Muscle of arm (tissue), 14 donors: ENCODE data around the gene OR52J3. TPM values are rescaled to one million over a fixed set of nuclear protein-coding genes. Genes with fewer than 3 reads are reported as not detected.
"Not testable (repeated sequence)": the region's sequence is repeated elsewhere in the genome, so short reads cannot be mapped to it uniquely, and the experiment has no call there.

Source experiments
- DNase-seq: peaks from one replicate; pipeline ENCODE4 v3.0.0-alpha.2; 2013
- long read RNA-seq, 11 donors: transcript quantifications; one replicate each; lab custom pipeline, GENCODE V29; 2026
- polyA plus RNA-seq, 12 donors: library from polyadenylated mRNA; unstranded; fragments of 120-200 nt; gene quantifications; one replicate each; pipeline ENCODE4 v1.2.1, GENCODE V29; 2013; ENCODE audit not compliant: insufficient read length in 12 of 12

OR52J3 gene
- polyA plus RNA-seq: not detected
- long read RNA-seq, donor 1: 0 reads
- long read RNA-seq, donor 2: 0 reads
- long read RNA-seq, donor 3: 0 reads
- long read RNA-seq, donor 4: 0 reads
- long read RNA-seq, donor 5: 0 reads
- long read RNA-seq, donor 6: 0 reads
- long read RNA-seq, donor 7: 0 reads
- long read RNA-seq, donor 8: 0 reads
- long read RNA-seq, donor 9: 0 reads
- long read RNA-seq, donor 10: 0 reads
- long read RNA-seq, donor 11: 0 reads

- no peak for DNase-seq
Measured at GRCh38 chr11:5046226-5046625, at the start of gene OR52J3. OR52J3 (plus strand) TSS chr11:5046526; CDS start chr11:5046526, 0 bp downstream.

- peak; percentile 20 for DNase-seq
Measured at GRCh38 chr11:5004424-5005274, 41.7 kb upstream of the OR52J3 start.

- no peak for DNase-seq
Measured at GRCh38 chr11:5007561-5007960, 38.8 kb upstream of the OR52J3 start.

DNA sequence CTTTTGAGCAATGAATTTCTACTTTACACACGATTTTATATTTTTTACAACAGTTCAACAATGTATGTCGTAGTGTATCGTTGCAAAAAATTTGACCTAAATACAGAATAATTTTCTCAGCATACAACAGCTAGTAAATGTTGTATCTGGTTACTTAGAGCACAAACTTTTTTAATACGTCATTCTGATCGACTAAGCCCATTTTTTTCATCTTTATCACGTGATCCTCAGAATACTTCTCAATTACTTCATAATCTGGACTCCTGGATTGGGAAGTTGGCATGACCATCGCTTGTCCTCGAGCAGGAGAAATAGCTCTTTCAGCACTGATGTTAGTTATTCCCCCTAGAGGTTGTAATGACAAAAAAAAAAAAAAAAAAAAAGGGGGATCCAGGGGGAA is 35.1 kb upstream of the OR52J3 start:
- DNase-seq: no peak

DNA sequence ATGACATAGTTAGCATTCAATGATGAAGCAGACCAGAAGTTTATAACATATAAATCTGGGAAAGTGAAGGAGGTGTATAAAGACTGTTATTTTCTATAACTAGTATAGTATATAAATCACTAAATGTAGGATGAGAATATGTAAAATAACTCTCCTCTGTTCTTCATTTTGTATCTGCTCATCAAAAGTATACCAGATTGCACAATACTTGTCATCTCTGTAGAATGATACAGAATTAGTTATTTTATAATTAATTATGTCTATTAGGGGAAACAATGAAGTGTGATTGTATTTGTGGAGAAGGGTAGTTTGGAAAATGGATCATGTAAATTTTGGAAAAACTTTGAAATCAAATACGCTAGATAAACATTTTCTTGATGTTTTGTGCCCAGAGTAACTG is 33.3 kb upstream of the OR52J3 start:
- no peak for DNase-seq

- DNase-seq: no peak
Measured at GRCh38 chr11:5021996-5022395, 24.3 kb upstream of the OR52J3 start.

- no peak for DNase-seq
Measured at GRCh38 chr11:5036669-5037068, 9.7 kb upstream of the OR52J3 start.

- DNase-seq: no peak
Measured at GRCh38 chr11:5037926-5038325, 8.4 kb upstream of the OR52J3 start.

DNA sequence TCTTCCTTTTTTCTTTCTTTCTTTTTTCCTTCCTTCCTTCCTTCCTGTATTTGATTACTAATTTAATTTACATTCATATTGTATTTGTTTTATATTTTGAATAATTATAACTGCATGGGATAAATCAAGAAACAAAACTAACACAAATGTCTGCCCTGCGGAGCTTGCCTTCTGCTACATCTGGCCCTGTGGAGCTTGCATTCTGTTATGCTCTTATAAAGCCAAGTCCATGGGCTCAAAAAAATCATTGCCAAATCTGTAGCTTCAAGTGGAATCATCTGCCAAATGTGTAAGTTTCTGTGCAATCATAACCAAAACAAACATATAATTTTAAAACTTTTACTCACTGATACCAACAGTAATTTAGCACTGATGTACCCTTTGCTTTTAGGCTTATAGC is 8.0 kb upstream of the OR52J3 start:
- DNase-seq: no peak

DNA sequence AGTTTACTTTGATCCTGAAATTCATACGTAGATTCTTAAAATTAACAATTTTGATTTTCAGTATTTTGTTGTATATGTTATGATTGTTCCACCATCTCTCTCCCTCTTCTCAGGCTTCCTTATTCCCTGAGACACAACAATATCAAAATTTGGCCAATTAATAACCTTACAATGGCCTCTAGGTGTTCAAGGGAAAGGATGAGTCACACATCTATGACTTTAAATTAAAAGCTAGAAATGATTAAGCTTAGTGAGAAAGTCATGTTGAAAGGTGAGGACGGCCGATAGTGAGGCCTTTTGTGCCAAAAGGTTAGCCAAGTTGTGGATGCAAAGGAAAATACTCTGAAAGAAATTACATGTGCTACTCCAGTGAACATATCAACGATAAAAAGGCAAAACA is 5.5 kb upstream of the OR52J3 start:
- DNase-seq: no peak

- DNase-seq: no peak
Measured at GRCh38 chr11:5042091-5042490, 4.2 kb upstream of the OR52J3 start.

DNA sequence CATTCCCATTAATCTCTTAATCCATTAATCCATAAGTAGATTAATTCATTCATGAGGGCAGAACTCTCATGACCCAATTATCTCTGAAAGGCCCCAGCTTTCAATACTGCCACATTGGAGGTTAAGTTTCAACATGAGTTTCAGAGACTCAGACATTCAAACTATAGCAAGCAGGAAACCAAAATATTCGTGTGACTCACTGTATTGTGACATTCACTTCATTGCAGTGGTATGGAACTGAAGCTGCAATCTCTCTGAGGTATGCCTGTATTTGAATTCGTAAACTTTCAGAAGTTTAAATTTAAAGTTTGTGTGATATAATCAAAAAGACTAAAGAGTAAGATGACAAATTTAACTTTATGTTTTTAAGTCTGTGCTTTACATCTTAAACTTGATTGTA is 2.9 kb upstream of the OR52J3 start:
- DNase-seq: no peak

DNA sequence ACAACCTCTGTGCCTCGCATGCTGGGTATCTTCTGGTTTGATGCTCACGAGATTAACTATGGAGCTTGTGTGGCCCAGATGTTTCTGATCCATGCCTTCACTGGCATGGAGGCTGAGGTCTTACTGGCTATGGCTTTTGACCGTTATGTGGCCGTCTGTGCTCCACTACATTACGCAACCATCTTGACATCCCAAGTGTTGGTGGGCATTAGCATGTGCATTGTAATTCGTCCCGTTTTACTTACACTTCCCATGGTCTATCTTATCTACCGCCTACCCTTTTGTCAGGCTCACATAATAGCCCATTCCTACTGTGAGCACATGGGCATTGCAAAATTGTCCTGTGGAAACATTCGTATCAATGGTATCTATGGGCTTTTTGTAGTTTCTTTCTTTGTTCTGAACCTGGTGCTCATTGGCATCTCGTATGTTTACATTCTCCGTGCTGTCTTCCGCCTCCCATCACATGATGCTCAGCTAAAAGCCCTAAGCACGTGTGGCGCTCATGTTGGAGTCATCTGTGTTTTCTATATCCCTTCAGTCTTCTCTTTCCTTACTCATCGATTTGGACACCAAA is 516 bp downstream of the OR52J3 start:
- DNase-seq: no peak

DNA sequence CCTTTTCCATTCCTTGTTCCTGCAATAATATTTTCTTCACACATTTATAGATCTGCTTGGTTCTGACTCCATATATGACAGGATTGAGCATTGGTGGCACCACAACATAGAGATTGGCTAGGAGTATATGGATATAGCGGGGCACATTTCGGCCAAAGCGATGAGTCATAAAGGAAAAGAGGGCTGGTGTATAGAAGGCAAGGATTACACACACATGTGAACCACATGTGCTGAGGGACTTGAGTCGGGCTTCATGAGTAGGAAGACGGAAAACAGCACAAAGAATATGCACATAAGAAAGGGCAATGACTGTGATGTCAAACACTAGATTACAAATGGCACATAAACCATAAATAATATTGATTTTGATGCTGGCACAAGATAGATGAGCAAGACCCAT is 12.4 kb downstream of the OR52J3 start:
- not testable (repeated sequence) for DNase-seq

- DNase-seq: no peak
Measured at GRCh38 chr11:5059391-5059790, 13.1 kb downstream of the OR52J3 start, which contains the start of gene OR52E2. OR52E2 (minus strand) TSS chr11:5059627; CDS start chr11:5059627, 0 bp downstream.

DNA sequence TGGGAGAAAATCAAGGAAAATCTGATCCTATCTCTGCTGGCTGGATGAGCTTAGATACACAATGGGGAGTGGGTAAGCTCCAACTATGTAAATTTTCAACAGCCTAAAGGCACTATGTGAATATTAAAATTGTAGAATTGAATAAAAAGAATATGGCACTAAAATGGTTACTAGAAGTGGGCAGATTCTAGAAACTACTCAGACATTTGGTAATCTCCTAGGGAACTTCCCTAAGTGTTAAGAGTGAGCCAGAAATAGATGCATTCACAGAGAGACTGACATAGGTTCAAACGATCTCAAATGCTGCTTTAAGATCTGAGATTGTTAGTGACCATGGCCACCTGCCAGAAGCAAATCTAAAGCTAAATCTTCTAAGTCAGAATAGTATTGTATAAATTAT is 18.7 kb downstream of the OR52J3 start:
- DNase-seq: no peak

DNA sequence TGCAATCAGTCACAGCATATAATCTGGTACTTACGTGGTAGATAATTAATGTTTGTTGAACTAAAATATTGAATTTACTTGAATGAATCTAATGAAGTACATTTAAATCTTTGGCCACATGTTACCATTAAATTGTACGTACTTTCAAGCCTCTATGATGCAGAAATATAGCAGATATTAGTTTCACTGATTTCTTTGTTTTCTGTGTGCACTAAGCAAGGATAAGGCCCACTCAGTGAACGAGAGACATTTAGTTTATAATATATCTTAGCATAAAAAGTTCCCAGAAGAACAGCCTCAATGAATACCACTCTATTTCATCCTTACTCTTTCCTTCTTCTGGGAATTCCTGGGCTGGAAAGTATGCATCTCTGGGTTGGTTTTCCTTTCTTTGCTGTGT is 22.9 kb downstream of the OR52J3 start, which contains the start of gene OR52E1:
Gene OR52E1, plus strand, starts transcription at position 301 of the 400 bp plus-strand sequence.
- no peak for DNase-seq

GRCh38 chr11:5071799-5072198 is 25.5 kb downstream of the OR52J3 start:
- no peak for DNase-seq

DNA sequence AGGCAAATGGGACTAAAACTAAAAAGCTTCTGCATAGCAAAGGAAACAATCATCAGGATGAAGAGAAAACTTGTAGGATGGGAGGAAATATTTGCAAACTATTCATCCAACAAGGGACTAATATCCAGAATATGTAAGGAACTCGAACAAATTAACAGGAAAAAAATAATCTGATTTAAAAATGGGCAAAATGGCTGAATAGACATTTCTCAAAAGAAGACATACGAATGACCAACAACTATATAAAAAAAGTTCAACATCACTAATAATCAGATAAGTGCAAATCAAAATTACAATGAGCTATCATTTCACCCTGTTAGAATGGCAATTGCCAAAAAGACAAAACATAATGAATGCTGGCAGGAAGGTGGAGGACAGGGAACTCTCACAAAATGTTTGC is 35.1 kb downstream of the OR52J3 start:
- DNase-seq: no peak

DNA sequence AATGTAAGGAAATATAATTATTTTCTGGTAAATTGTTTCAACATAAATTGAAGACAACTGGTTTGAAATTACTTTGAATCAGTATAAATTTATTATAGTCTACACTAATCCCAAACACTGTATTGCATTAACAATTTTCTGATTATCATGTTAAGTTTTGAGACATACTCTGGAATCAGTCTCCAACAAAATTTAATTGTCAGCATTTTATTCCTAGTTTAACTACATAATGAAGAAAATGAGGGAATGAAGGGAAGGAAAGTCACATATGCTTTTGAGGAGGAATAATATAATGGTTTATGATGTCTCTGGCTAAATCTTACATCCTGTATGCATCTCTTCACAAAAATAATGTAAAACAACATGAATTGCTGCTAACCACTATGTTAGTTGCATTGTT is 37.3 kb downstream of the OR52J3 start:
- no peak for DNase-seq

- DNase-seq: no peak
Measured at GRCh38 chr11:5088556-5088955, 42.2 kb downstream of the OR52J3 start.

DNA sequence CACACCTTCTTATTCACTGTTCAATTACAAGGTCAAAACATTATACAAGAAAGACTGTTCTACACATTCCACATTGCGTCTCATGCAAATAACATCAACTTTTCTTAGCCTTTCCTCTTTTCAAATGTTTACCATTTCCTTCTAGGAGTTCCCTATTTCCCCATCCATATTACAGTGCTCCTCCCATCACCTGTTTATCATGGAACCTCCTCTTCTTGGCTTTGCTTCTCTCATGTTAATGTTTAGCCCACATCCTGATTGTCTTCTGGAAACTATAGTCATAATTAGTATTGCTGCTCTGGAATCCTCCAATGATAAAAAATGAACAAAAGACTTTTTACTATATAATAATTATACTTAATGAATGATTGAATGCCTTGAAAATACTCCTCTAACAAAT is 44.3 kb downstream of the OR52J3 start:
- no peak for DNase-seq
